ENCODE results near the gene DAPK3. TPM values are rescaled to one million over a fixed set of nuclear protein-coding genes. Genes with fewer than 3 reads are reported as not detected.
"Not testable (repeated sequence)": the region's sequence is repeated elsewhere in the genome, so short reads cannot be mapped to it uniquely, and the experiment has no call there.

Gene DAPK3
- total and polyA plus RNA-seq, 8 donors = 35.6 to 70.7 (median 44.1) TPM

- no peak for DNase-seq
- TF ChIP-seq CTCF (IDR thresholded peaks at IDR 0.05) = no peak
- intact Hi-C loops (cut with DNase I) = no loop called here
- Histone ChIP-seq H3K36me3 (no peaks in the 10 kb centered on the region), H3K4me3 (no peak overlapping the region), H3K27me3 (peaks cover 0 to 11% of the 10 kb centered on the region in 2 donors), H3K27ac (no peak overlapping the region), H3K4me1 (peaks cover 0 to 5% of the 10 kb centered on the region in 2 donors), H3K9me3 (no peaks in the 10 kb centered on the region)
- no peak for ATAC-seq
Observed at GRCh38 chr19:3945838-3946237, 25.1 kb downstream of the DAPK3 start.

- Histone ChIP-seq H3K4me3 (no peak overlapping the region), H3K36me3 (no peaks in the 10 kb centered on the region), H3K9me3 (no peaks in the 10 kb centered on the region), H3K27me3 (no peaks in the 10 kb centered on the region), H3K4me1 (no peaks in the 10 kb centered on the region), H3K27ac (no peak overlapping the region)
- intact Hi-C loops (cut with DNase I) = no loop called here
- ATAC-seq (no peak), DNase-seq (no peak)
- TF ChIP-seq CTCF (IDR thresholded peaks at IDR 0.05) = no peak
Observed at GRCh38 chr19:3944018-3944721, 26.7 kb downstream of the DAPK3 start.

GRCh38 chr19:3942790-3943409 is 28.0 kb downstream of the DAPK3 start:
- no peak overlapping the region for H3K4me3 ChIP-seq
- no peaks in the 10 kb centered on the region for H3K27me3 ChIP-seq
- no peak for ATAC-seq
- no peaks in the 10 kb centered on the region for H3K36me3 ChIP-seq
- no peak overlapping the region for H3K27ac ChIP-seq
- intact Hi-C loops (cut with DNase I) = no loop called here
- TF ChIP-seq CTCF (IDR thresholded peaks at IDR 0.05) = no peak
- no peaks in the 10 kb centered on the region for H3K4me1 ChIP-seq
- H3K9me3 ChIP-seq = no peaks in the 10 kb centered on the region
- DNase-seq = no peak

GRCh38 chr19:3938300-3938950 is 32.5 kb downstream of the DAPK3 start:
- H3K4me3 ChIP-seq; H3K27ac ChIP-seq; ATAC-seq; intact Hi-C loops (cut with DNase I); DNase-seq; H3K4me1 ChIP-seq; H3K9me3 ChIP-seq; H3K36me3 ChIP-seq: not testable (repeated sequence)
- peaks cover 9 to 33% of the 10 kb centered on the region in 2 donors for H3K27me3 ChIP-seq

- no peak overlapping the region for H3K27ac ChIP-seq
- H3K9me3 ChIP-seq = no peaks in the 10 kb centered on the region
- H3K36me3 ChIP-seq = no peaks in the 10 kb centered on the region
- peaks cover 16 to 50% of the 10 kb centered on the region in 2 donors for H3K27me3 ChIP-seq
- TF ChIP-seq CTCF (IDR thresholded peaks at IDR 0.05) = no peak
- H3K4me1 ChIP-seq = no peaks in the 10 kb centered on the region
- intact Hi-C loops (cut with DNase I) = no loop called here
- no peak overlapping the region for H3K4me3 ChIP-seq
- no peak for ATAC-seq
- DNase-seq = no peak
Observed at GRCh38 chr19:3936506-3937442, 34.1 kb downstream of the DAPK3 start.
